Keratinocyte (primary cell): Measurements from ENCODE around the gene RAD51.

Experiments
- CTCF ChIP-seq, 3 experiments: IDR thresholded peaks in 1 of 3; conservative IDR thresholded peaks in 1 of 3; optimal IDR thresholded peaks in 1 of 3; 2 replicates in 2 of 3; 3 replicates in 1 of 3; pipeline versions ENCODE3 to v1.5.1; 2011; ENCODE audit warnings: low read length in 3 of 3, mild to moderate bottlenecking in 3 of 3, moderate library complexity in 2 of 3, control low read depth in 1 of 3, inconsistent platforms in 1 of 3; ENCODE audit not compliant: insufficient read depth in 2 of 3; ENCODE audit errors: extremely low read depth in 1 of 3
- EZH2 ChIP-seq: IDR thresholded peaks from one replicate; pipeline ENCODE4 v1.6.1; 2012; ENCODE audit warnings: inconsistent platforms, mild to moderate bottlenecking, low read length, moderate library complexity

GRCh38 chr15:40764629-40765103 lies 69.7 kb downstream of the RAD51 start:
- TF ChIP-seq EZH2 (no peak), CTCF (optimal IDR thresholded peaks at IDR 0.05 in 1 of 3, IDR thresholded peaks at IDR 0.05 in 1 of 3, conservative IDR thresholded peaks at IDR 0.05 in 1 of 3; ENCODE audit: extremely low read depth in 1 of 3, insufficient read depth in 2 of 3, low read length in 3 of 3) (no peak)
